ENCODE data around the gene ENPP5.

DNA sequence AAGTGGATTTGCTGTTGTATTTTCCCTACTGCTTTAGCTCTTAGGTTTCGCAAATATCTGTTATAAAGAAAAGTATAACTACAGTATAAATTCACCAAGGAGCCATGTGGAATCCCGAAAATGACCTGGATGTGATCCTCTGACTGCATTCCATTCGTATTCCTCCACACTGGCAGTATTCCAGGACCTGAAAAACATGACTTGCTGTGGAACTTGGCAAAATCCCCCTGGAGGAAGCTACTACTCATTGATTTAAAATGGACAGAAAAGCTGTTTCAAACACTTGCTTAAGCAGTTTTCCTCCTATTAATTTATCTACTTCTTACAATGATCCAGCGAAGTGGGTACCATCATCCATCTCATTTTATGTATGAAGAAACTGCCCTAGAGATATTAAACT is 13.3 kb upstream of the ENPP5 start:
- TF ChIP-seq PPARA (CRISPR knock-in tag; IDR thresholded peaks at IDR 0.05; ENCODE audit: borderline replicate concordance) (no peak), RARB (CRISPR knock-in tag; IDR thresholded peaks at IDR 0.05) (no peak), TOX (CRISPR knock-in tag; IDR thresholded peaks at IDR 0.05; ENCODE audit: borderline replicate concordance) (no peak), ESRRG (CRISPR knock-in tag; IDR thresholded peaks at IDR 0.05) (no peak), ISL1 (CRISPR knock-in tag; IDR thresholded peaks at IDR 0.05) (no peak), OSR1 (CRISPR knock-in tag; IDR thresholded peaks at IDR 0.05) (no peak), ZNF565 (CRISPR knock-in tag; conservative IDR thresholded peaks at IDR 0.05; ENCODE audit: low read depth) (no peak), CREB5 (CRISPR knock-in tag; IDR thresholded peaks at IDR 0.05; ENCODE audit: low read depth) (no peak), BACH2 (CRISPR knock-in tag; IDR thresholded peaks at IDR 0.05; ENCODE audit: borderline replicate concordance) (no peak), TCF4 (CRISPR knock-in tag; IDR thresholded peaks at IDR 0.05; ENCODE audit: borderline replicate concordance) (no peak), CSRNP3 (CRISPR knock-in tag; IDR thresholded peaks at IDR 0.05) (no peak)
- TF ChIP-seq, protein P1, sequence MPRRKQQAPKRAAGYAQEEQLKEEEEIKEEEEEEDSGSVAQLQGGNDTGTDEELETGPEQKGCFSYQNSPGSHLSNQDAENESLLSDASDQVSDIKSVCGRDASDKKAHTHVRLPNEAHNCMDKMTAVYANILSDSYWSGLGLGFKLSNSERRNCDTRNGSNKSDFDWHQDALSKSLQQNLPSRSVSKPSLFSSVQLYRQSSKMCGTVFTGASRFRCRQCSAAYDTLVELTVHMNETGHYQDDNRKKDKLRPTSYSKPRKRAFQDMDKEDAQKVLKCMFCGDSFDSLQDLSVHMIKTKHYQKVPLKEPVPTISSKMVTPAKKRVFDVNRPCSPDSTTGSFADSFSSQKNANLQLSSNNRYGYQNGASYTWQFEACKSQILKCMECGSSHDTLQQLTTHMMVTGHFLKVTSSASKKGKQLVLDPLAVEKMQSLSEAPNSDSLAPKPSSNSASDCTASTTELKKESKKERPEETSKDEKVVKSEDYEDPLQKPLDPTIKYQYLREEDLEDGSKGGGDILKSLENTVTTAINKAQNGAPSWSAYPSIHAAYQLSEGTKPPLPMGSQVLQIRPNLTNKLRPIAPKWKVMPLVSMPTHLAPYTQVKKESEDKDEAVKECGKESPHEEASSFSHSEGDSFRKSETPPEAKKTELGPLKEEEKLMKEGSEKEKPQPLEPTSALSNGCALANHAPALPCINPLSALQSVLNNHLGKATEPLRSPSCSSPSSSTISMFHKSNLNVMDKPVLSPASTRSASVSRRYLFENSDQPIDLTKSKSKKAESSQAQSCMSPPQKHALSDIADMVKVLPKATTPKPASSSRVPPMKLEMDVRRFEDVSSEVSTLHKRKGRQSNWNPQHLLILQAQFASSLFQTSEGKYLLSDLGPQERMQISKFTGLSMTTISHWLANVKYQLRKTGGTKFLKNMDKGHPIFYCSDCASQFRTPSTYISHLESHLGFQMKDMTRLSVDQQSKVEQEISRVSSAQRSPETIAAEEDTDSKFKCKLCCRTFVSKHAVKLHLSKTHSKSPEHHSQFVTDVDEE (CRISPR knock-in tag; IDR thresholded peaks at IDR 0.05): no peak
- TF ChIP-seq, protein P2, sequence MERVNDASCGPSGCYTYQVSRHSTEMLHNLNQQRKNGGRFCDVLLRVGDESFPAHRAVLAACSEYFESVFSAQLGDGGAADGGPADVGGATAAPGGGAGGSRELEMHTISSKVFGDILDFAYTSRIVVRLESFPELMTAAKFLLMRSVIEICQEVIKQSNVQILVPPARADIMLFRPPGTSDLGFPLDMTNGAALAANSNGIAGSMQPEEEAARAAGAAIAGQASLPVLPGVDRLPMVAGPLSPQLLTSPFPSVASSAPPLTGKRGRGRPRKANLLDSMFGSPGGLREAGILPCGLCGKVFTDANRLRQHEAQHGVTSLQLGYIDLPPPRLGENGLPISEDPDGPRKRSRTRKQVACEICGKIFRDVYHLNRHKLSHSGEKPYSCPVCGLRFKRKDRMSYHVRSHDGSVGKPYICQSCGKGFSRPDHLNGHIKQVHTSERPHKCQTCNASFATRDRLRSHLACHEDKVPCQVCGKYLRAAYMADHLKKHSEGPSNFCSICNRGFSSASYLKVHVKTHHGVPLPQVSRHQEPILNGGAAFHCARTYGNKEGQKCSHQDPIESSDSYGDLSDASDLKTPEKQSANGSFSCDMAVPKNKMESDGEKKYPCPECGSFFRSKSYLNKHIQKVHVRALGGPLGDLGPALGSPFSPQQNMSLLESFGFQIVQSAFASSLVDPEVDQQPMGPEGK (CRISPR knock-in tag; IDR thresholded peaks at IDR 0.05; ENCODE audit: borderline replicate concordance): no peak
- TF ChIP-seq, protein P3, sequence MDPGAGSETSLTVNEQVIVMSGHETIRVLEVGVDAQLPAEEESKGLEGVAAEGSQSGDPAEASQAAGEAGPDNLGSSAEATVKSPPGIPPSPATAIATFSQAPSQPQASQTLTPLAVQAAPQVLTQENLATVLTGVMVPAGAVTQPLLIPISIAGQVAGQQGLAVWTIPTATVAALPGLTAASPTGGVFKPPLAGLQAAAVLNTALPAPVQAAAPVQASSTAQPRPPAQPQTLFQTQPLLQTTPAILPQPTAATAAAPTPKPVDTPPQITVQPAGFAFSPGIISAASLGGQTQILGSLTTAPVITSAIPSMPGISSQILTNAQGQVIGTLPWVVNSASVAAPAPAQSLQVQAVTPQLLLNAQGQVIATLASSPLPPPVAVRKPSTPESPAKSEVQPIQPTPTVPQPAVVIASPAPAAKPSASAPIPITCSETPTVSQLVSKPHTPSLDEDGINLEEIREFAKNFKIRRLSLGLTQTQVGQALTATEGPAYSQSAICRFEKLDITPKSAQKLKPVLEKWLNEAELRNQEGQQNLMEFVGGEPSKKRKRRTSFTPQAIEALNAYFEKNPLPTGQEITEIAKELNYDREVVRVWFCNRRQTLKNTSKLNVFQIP (CRISPR knock-in tag; IDR thresholded peaks at IDR 0.05; ENCODE audit: borderline replicate concordance, low read depth): no peak

Data from SK-N-SH treated with all-trans-retinoic acid at 6 μM for 48 hours (cell line).